Caco-2 (cell line): ENCODE results near the gene OR14J1. TPM values are rescaled to one million over a fixed set of nuclear protein-coding genes. Genes with fewer than 3 reads are reported as not detected.
"Not testable (repeated sequence)": the region's sequence is repeated elsewhere in the genome, so short reads cannot be mapped to it uniquely, and the experiment has no call there.

Source experiments
- BruUV-seq: library from RNA; stranded (reverse); fragments of 400-500 nt; replicated peaks from 2 replicates; lab custom pipeline; 2021; lab: Mats Ljungman, UMichigan
- CTCF ChIA-PET: fragments of 300-600 bp; sonication (Branson Sonifier 250); formaldehyde crosslinking; loops from one replicate; lab custom pipeline; 2022; ENCODE audit warnings: antibody characterized with exemption; lab: Charles Lee
- POLR2A ChIA-PET: fragments of 300-600 bp; sonication (Branson Sonifier 250); formaldehyde crosslinking; loops from one replicate; lab custom pipeline; 2022; ENCODE audit warnings: antibody characterized with exemption; lab: Charles Lee
- DNase-seq, 2 experiments: peaks; one replicate each; pipeline versions ENCODE4 v3.0.0 to v3.0.0-alpha.2; 2020 to 2022
- H3K27me3 ChIP-seq: replicated peaks from 2 replicates; pipeline ENCODE4 v1.6.0; 2011; ENCODE audit warnings: low read length; ENCODE audit not compliant: control insufficient read depth, insufficient read depth
- H3K36me3 ChIP-seq: 2 replicates; pipeline ENCODE4 v1.5.1; 2011; ENCODE audit warnings: low read length; ENCODE audit not compliant: control insufficient read depth, insufficient read depth
- H3K4me1 ChIP-seq: fragments of 250-450 bp; sonication (Bioruptor Pico); 2 replicates; pipeline ENCODE4 v1.5.1; 2020; ENCODE audit warnings: mild to moderate bottlenecking
- H3K4me3 ChIP-seq: 2 replicates; pipeline ENCODE4 v1.5.1; 2011; ENCODE audit warnings: low read depth, mild to moderate bottlenecking, control low read depth, low read length
- H3K9me3 ChIP-seq: fragments of 250-450 bp; sonication (Bioruptor Pico); 2 replicates; pipeline ENCODE4 v1.5.1; 2020; ENCODE audit warnings: mild to moderate bottlenecking, moderate library complexity
- H3K27ac Mint-ChIP-seq: one replicate; pipeline ENCODE4 v1.8.0; 2022; ENCODE audit warnings: mixed read lengths; ENCODE audit not compliant: unreplicated experiment
- H3K27me3 Mint-ChIP-seq: one replicate; pipeline ENCODE4 v1.8.0; 2022; ENCODE audit warnings: mixed read lengths; ENCODE audit not compliant: insufficient read depth, unreplicated experiment
- H3K36me3 Mint-ChIP-seq: one replicate; pipeline ENCODE4 v1.8.0; 2022; ENCODE audit warnings: mild to moderate bottlenecking, mixed read lengths; ENCODE audit not compliant: insufficient read depth, unreplicated experiment
- H3K4me1 Mint-ChIP-seq: one replicate; pipeline ENCODE4 v1.8.0; 2022; ENCODE audit warnings: low read depth, mixed read lengths; ENCODE audit not compliant: unreplicated experiment
- H3K4me3 Mint-ChIP-seq: one replicate; pipeline ENCODE4 v1.8.0; 2022; ENCODE audit warnings: mild to moderate bottlenecking, moderate library complexity, mixed read lengths; ENCODE audit not compliant: unreplicated experiment
- H3K9me3 Mint-ChIP-seq: one replicate; pipeline ENCODE4 v1.8.0; 2022; ENCODE audit warnings: mixed read lengths; ENCODE audit not compliant: unreplicated experiment
- intact Hi-C: fragments of 100-400 bp; cut with micrococcal nuclease; formaldehyde crosslinking; loops from one replicate; pipeline ENCODE4 v1.10.0; 2022; ENCODE audit not compliant: unreplicated experiment
- total RNA-seq: library from RNA; stranded (reverse); gene quantifications from 2 replicates; pipeline ENCODE4 v1.2.3, GENCODE V29; 2022
- TF ChIP-seq, protein P1 (sequence below), 2 experiments: fragments of 200-600 bp in 1 of 2; IDR thresholded peaks; 1 replicate in 1 of 2; 2 replicates in 1 of 2; pipeline versions ENCODE4 v1.5.1 to v1.8.0; 2011 to 2022; ENCODE audit warnings: antibody characterized with exemption in 1 of 2, control low read depth in 1 of 2, inconsistent platforms in 1 of 2, low read depth in 1 of 2, low read length in 1 of 2, mild to moderate bottlenecking in 1 of 2, moderate library complexity in 1 of 2; ENCODE audit not compliant: insufficient read depth in 1 of 2, severe bottlenecking in 1 of 2, unreplicated experiment in 1 of 2

The OR14J1 gene
- total RNA-seq, 1 experiment from 2014 or later = not detected

DNA sequence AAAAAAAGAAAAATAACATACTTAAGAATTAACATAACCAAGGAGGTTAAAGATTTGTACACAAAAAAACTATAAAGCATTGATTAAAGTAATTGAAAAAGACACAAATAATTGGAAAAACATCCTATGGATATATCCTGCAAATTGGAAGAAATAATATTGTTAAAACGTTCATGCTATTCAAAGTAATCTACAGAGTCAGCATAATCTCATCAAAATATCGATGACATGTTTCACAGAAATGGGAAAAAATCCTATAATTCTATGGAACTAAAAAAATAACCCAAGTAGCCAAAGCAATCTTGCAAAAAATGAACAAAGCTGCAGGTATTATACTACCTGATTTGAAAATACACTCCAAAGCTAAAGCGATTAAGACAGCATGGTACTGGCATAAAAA, 43.9 kb downstream of the OR14J1 start:
- Histone ChIP-seq H3K27me3 (no peaks in the 10 kb centered on the region), H3K4me3 (no peak overlapping the region), H3K36me3 (no peaks in the 10 kb centered on the region), H3K9me3 (no peaks in the 10 kb centered on the region), H3K4me1 (no peaks in the 10 kb centered on the region)
- Mint-ChIP-seq H3K27ac (no peak overlapping the region), H3K9me3 (no peaks in the 10 kb centered on the region), H3K4me1 (no peaks in the 10 kb centered on the region), H3K36me3 (no peaks in the 10 kb centered on the region), H3K4me3 (no peak overlapping the region), H3K27me3 (peaks cover 5% of the 10 kb centered on the region)
- TF ChIP-seq, protein P1, sequence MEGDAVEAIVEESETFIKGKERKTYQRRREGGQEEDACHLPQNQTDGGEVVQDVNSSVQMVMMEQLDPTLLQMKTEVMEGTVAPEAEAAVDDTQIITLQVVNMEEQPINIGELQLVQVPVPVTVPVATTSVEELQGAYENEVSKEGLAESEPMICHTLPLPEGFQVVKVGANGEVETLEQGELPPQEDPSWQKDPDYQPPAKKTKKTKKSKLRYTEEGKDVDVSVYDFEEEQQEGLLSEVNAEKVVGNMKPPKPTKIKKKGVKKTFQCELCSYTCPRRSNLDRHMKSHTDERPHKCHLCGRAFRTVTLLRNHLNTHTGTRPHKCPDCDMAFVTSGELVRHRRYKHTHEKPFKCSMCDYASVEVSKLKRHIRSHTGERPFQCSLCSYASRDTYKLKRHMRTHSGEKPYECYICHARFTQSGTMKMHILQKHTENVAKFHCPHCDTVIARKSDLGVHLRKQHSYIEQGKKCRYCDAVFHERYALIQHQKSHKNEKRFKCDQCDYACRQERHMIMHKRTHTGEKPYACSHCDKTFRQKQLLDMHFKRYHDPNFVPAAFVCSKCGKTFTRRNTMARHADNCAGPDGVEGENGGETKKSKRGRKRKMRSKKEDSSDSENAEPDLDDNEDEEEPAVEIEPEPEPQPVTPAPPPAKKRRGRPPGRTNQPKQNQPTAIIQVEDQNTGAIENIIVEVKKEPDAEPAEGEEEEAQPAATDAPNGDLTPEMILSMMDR (IDR thresholded peaks at IDR 0.05; ENCODE audit: insufficient read depth in 1 of 2, low read depth in 1 of 2, low read length in 1 of 2, severe bottlenecking in 1 of 2, unreplicated experiment in 1 of 2) = no peak
- ChIA-PET CTCF (no interaction called here), POLR2A (no interaction called here)
- DNase-seq = no peak
- intact Hi-C loops = no loop called here
- BruUV-seq = no TSS peak

DNA sequence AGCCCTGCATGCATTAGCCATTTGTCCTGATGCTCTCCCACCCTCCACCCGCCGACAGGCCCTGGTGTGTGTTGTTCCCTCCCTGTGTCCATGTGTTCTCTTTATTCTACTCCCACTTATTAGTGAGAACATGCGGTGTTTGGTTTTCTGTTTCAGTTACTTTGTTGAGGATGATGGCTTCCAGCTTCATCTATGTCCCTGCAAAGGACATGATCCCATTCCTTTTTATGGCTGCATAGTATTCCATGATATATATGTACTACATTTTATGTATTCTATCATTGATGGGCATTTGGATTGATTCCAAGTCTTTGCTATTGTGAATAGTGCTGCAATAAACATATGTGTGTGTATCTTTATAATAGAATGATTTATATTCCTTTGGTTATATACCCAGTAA, 47.8 kb downstream of the OR14J1 start:
- H3K36me3 ChIP-seq, H3K9me3 Mint-ChIP-seq, POLR2A ChIA-PET, BruUV-seq, H3K4me3 Mint-ChIP-seq, CTCF ChIA-PET, H3K36me3 Mint-ChIP-seq, H3K27me3 ChIP-seq, H3K4me3 ChIP-seq, H3K27me3 Mint-ChIP-seq, H3K4me1 ChIP-seq, H3K27ac Mint-ChIP-seq, DNase-seq, intact Hi-C loops, H3K9me3 ChIP-seq, H3K4me1 Mint-ChIP-seq: not testable (repeated sequence)

DNA sequence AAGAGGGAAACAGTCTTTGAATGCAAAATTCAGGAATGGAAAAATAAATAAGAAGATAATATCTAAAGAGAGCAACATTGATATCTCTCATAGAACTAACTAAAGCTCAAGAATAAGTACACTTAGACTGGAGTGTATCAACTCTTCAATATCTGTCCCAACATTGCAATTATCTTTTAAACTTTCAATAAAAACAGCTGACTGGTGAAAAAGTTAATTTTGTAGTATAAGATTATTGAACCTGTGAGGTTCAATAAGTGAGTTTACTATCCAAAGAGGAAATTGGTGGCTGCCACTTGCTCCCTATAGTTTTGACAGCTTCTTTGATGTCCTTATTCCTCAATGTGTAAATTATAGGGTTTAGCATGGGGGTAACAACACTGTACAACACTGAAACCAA, 53.5 kb downstream of the OR14J1 start:
- H3K4me1 ChIP-seq = no peaks in the 10 kb centered on the region
- intact Hi-C loops = no loop called here
- TF ChIP-seq, protein P1 (IDR thresholded peaks at IDR 0.05; ENCODE audit: insufficient read depth in 1 of 2, low read depth in 1 of 2, low read length in 1 of 2, severe bottlenecking in 1 of 2, unreplicated experiment in 1 of 2) = no peak
- CTCF ChIA-PET = no interaction called here
- Mint-ChIP-seq H3K27ac (no peak overlapping the region), H3K4me1 (no peaks in the 10 kb centered on the region), H3K4me3 (no peak overlapping the region), H3K9me3 (no peaks in the 10 kb centered on the region), H3K36me3 (no peaks in the 10 kb centered on the region), H3K27me3 (peaks cover 3% of the 10 kb centered on the region)
- H3K36me3 ChIP-seq = no peaks in the 10 kb centered on the region
- DNase-seq = no peak
- POLR2A ChIA-PET = no interaction called here
- no TSS peak for BruUV-seq
- no peak overlapping the region for H3K4me3 ChIP-seq
- no peaks in the 10 kb centered on the region for H3K27me3 ChIP-seq
- H3K9me3 ChIP-seq = no peaks in the 10 kb centered on the region

DNA sequence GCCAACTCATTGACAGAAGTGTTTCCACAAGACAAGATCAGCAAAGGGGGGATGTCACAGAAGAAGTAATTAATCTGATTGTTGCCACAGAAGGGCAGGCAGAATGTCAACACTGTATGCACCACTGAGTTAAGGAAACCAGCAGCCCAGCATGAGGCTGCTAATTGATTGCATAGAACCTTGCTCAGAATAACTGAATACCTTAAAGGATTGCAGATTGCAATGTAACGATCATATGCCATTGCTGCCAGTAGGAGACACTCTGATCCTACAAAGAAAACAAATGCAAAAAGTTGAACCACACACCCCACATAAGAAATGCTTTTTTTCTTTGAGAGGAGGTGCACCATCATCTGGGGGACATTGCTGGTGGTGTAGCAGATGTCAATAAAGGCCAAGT, 54.1 kb downstream of the OR14J1 start:
- Mint-ChIP-seq H3K9me3 (no peaks in the 10 kb centered on the region), H3K4me1 (no peaks in the 10 kb centered on the region), H3K36me3 (no peaks in the 10 kb centered on the region), H3K27me3 (peaks cover 3% of the 10 kb centered on the region), H3K4me3 (no peak overlapping the region), H3K27ac (no peak overlapping the region)
- Histone ChIP-seq H3K9me3 (no peaks in the 10 kb centered on the region), H3K27me3 (no peaks in the 10 kb centered on the region), H3K4me1 (no peaks in the 10 kb centered on the region), H3K4me3 (no peak overlapping the region), H3K36me3 (no peaks in the 10 kb centered on the region)
- POLR2A ChIA-PET = no interaction called here
- TF ChIP-seq, protein P1 (IDR thresholded peaks at IDR 0.05; ENCODE audit: insufficient read depth in 1 of 2, low read depth in 1 of 2, low read length in 1 of 2, severe bottlenecking in 1 of 2, unreplicated experiment in 1 of 2) = no peak
- DNase-seq = no peak
- intact Hi-C loops = no loop called here
- no TSS peak for BruUV-seq
- CTCF ChIA-PET = no interaction called here
